Activated CD8-positive, alpha-beta memory T cell treated with anti-CD3 and anti-CD28 coated beads for 48 hours (primary cell): ENCODE data around the gene ITIH5.

ENCODE experiments used
- DNase-seq, 3 experiments: peaks; one replicate each; pipeline ENCODE4 v3.0.0-alpha.2; 2020; ENCODE audit warnings: low read depth in 2 of 3, low spot score in 2 of 3

The ITIH5 gene

GRCh38 chr10:7525314-7526016 is 141.3 kb downstream of the ITIH5 start:
- DNase-seq = peak in 1 of 3 experiments; percentile 37

- no peak for DNase-seq
Observed at GRCh38 chr10:7523656-7524055, 143.1 kb downstream of the ITIH5 start.

GRCh38 chr10:7520507-7521485 is 146.0 kb downstream of the ITIH5 start:
- no peak for DNase-seq

GRCh38 chr10:7519351-7519750 is 147.4 kb downstream of the ITIH5 start:
- DNase-seq = no peak

GRCh38 chr10:7518693-7519092 is 148.1 kb downstream of the ITIH5 start:
- DNase-seq = no peak

GRCh38 chr10:7515439-7515838 is 151.3 kb downstream of the ITIH5 start:
- no peak for DNase-seq

- DNase-seq = no peak
Observed at GRCh38 chr10:7513936-7514335, 152.8 kb downstream of the ITIH5 start.

GRCh38 chr10:7513455-7513854 is 153.3 kb downstream of the ITIH5 start:
- DNase-seq = no peak

- DNase-seq = no peak
Observed at GRCh38 chr10:7512487-7512886, 154.3 kb downstream of the ITIH5 start.

GRCh38 chr10:7511612-7512011 is 155.2 kb downstream of the ITIH5 start:
- DNase-seq = no peak
